ENCODE data around the gene NEXMIF.
"Not testable (repeated sequence)": the region's sequence is repeated elsewhere in the genome, so short reads cannot be mapped to it uniquely, and the experiment has no call there.

The NEXMIF gene

GRCh38 chrX:74788545-74789086 is 136.6 kb downstream of the NEXMIF start:
- DNase-seq, result no peak

- no peak for DNase-seq
Measured at GRCh38 chrX:74784629-74785028, 140.6 kb downstream of the NEXMIF start.

- DNase-seq, result no peak
Measured at GRCh38 chrX:74781507-74782034, 143.7 kb downstream of the NEXMIF start.

GRCh38 chrX:74779175-74779574 is 146.1 kb downstream of the NEXMIF start:
- no peak for DNase-seq

GRCh38 chrX:74774988-74775387 is 150.3 kb downstream of the NEXMIF start:
- DNase-seq, result no peak

- no peak for DNase-seq
Measured at GRCh38 chrX:74736450-74736849, 188.8 kb downstream of the NEXMIF start.

GRCh38 chrX:74705269-74705668 is 220.0 kb downstream of the NEXMIF start:
- no peak for DNase-seq

- not testable (repeated sequence) for DNase-seq
Measured at GRCh38 chrX:74701343-74701742, 223.9 kb downstream of the NEXMIF start.

GRCh38 chrX:74684466-74684865 is 240.8 kb downstream of the NEXMIF start:
- no peak for DNase-seq
